CD14-positive monocyte (primary cell): ENCODE results near the gene ABCA7. TPM values are rescaled to one million over a fixed set of nuclear protein-coding genes. Genes with fewer than 3 reads are reported as not detected.
A peak's percentile ranks its signal among the peaks of the same experiment; 100 is the strongest.

ENCODE experiments used
- DNase-seq, 3 donors: peaks; one replicate each; pipeline ENCODE4 v3.0.0-alpha.2; 2011 to 2022
- H2AFZ ChIP-seq: 2 replicates; pipeline ENCODE4 v1.6.0; 2012; ENCODE audit warnings: mild to moderate bottlenecking, low read depth, low read length, inconsistent platforms; ENCODE audit not compliant: insufficient read depth, poor library complexity, severe bottlenecking
- H3K27ac ChIP-seq, 2 donors: 1 replicate in 1 of 2; 2 replicates in 1 of 2; pipeline ENCODE4 v1.5.1; 2012 to 2013; ENCODE audit warnings: low read length in 2 of 2, control low read depth in 1 of 2, inconsistent platforms in 1 of 2, low read depth in 1 of 2, mild to moderate bottlenecking in 1 of 2
- H3K27me3 ChIP-seq, 2 donors: one replicate each; pipeline versions ENCODE4 v1.6.0 to v1.6.1; 2011 to 2013; ENCODE audit warnings: low read length in 2 of 2; ENCODE audit not compliant: control insufficient read depth in 2 of 2, insufficient read depth in 2 of 2
- H3K36me3 ChIP-seq, 2 donors: replicated peaks in 1 of 2; 1 replicate in 1 of 2; 2 replicates in 1 of 2; pipeline versions ENCODE4 v1.5.1 to v1.6.1; 2012 to 2013; ENCODE audit warnings: low read length in 2 of 2, control low read depth in 1 of 2, inconsistent platforms in 1 of 2, mild to moderate bottlenecking in 1 of 2; ENCODE audit not compliant: insufficient read depth in 2 of 2, control insufficient read depth in 1 of 2
- H3K4me1 ChIP-seq, 2 donors: 1 replicate in 1 of 2; 2 replicates in 1 of 2; pipeline versions ENCODE4 v1.5.1 to v1.6.1; 2012 to 2013; ENCODE audit warnings: low read length in 2 of 2, control low read depth in 1 of 2, inconsistent platforms in 1 of 2, mild to moderate bottlenecking in 1 of 2, moderate library complexity in 1 of 2; ENCODE audit not compliant: insufficient read depth in 2 of 2, control insufficient read depth in 1 of 2
- H3K4me2 ChIP-seq: replicated peaks from 2 replicates; pipeline ENCODE3; 2012; ENCODE audit warnings: low read length, moderate library complexity, mild to moderate bottlenecking; ENCODE audit not compliant: poor library complexity, severe bottlenecking; ENCODE audit errors: extremely low read depth
- H3K4me3 ChIP-seq, 3 experiments: fragments of 200-600 bp in 1 of 3; sonication (generic) in 1 of 3; replicated peaks in 1 of 3; 1 replicate in 2 of 3; 2 replicates in 1 of 3; pipeline ENCODE4 v1.5.1; 2011 to 2013; ENCODE audit warnings: low read length in 3 of 3, mild to moderate bottlenecking in 3 of 3, control low read depth in 2 of 3, low read depth in 2 of 3, inconsistent platforms in 1 of 3, moderate library complexity in 1 of 3
- H3K79me2 ChIP-seq: 2 replicates; pipeline ENCODE4 v1.6.0; 2012; ENCODE audit warnings: mild to moderate bottlenecking, control low read depth, inconsistent platforms, low read length, moderate library complexity; ENCODE audit not compliant: insufficient read depth
- H3K9ac ChIP-seq: 2 replicates; pipeline ENCODE4 v1.6.0; 2017; ENCODE audit warnings: low read length, mild to moderate bottlenecking; ENCODE audit not compliant: insufficient read depth, poor library complexity, severe bottlenecking
- H3K9me3 ChIP-seq, 2 donors: replicated peaks in 1 of 2; 1 replicate in 1 of 2; 2 replicates in 1 of 2; pipeline versions ENCODE4 v1.5.1 to v1.6.1; 2012 to 2013; ENCODE audit warnings: low read length in 2 of 2, control low read depth in 1 of 2; ENCODE audit not compliant: control insufficient read depth in 1 of 2, insufficient read depth in 1 of 2
- H4K20me1 ChIP-seq: 2 replicates; pipeline ENCODE4 v1.6.0; 2012; ENCODE audit warnings: mild to moderate bottlenecking, low read length, control low read depth, moderate library complexity; ENCODE audit not compliant: insufficient read depth
- H3K27ac Mint-ChIP-seq, 7 donors: one replicate each; pipeline ENCODE4 v1.8.0; 2020; ENCODE audit warnings: mild to moderate bottlenecking in 7 of 7, mixed read lengths in 7 of 7, moderate library complexity in 6 of 7, inconsistent platforms in 2 of 7
- H3K27me3 Mint-ChIP-seq, 3 donors: one replicate each; pipeline ENCODE4 v1.8.0; 2021 to 2022; ENCODE audit warnings: low read depth in 3 of 3, mild to moderate bottlenecking in 3 of 3, mixed read lengths in 3 of 3, moderate library complexity in 3 of 3, inconsistent platforms in 1 of 3
- H3K36me3 Mint-ChIP-seq, 2 donors: one replicate each; pipeline ENCODE4 v1.8.0; 2020; ENCODE audit warnings: mixed read lengths in 2 of 2, inconsistent platforms in 1 of 2, mild to moderate bottlenecking in 1 of 2
- H3K4me1 Mint-ChIP-seq: one replicate; pipeline ENCODE4 v1.8.0; 2020; ENCODE audit warnings: mild to moderate bottlenecking, mixed read lengths
- H3K4me3 Mint-ChIP-seq, 2 donors: one replicate each; pipeline ENCODE4 v1.8.0; 2020; ENCODE audit warnings: mild to moderate bottlenecking in 2 of 2, mixed read lengths in 2 of 2, moderate library complexity in 1 of 2
- H3K9me3 Mint-ChIP-seq, 7 donors: one replicate each; pipeline ENCODE4 v1.8.0; 2020 to 2022; ENCODE audit warnings: mixed read lengths in 7 of 7, mild to moderate bottlenecking in 6 of 7, moderate library complexity in 6 of 7, inconsistent platforms in 2 of 7
- WGBS: methylation state at CpG from one replicate; pipeline ENCODE4 v1.1.5; 2013; ENCODE audit warnings: missing lambda C conversion rate; ENCODE audit not compliant: insufficient coverage; 5-methylcytosine and 5-hydroxymethylcytosine counted together
- intact Hi-C, 2 donors: fragments of 100-400 bp; cut with micrococcal nuclease; formaldehyde crosslinking; loops; one replicate each; pipeline versions ENCODE4 v1.15.0 to v1.15.1; 2023
- polyA plus RNA-seq, 3 donors: library from polyadenylated mRNA; depleted of rRNA in 1 of 3; unstranded in 2 of 3; stranded (reverse) in 1 of 3; fragments of 300-500 nt in 2 of 3; fragments of >200 nt in 1 of 3; fragmentation: Illumina TruSeq in 2 of 3; gene quantifications; 1 replicate in 2 of 3; 2 replicates in 1 of 3; pipeline ENCODE4 v1.2.3, GENCODE V29; 2012 to 2021
- TF ChIP-seq, protein P1 (sequence below): fragments of 200-600 bp; IDR thresholded peaks from one replicate; pipeline ENCODE4 v1.8.0; 2022; ENCODE audit warnings: antibody characterized with exemption, mild to moderate bottlenecking

The ABCA7 gene
- polyA plus RNA-seq, 3 donors = 1.7 to 104 (median 7.8) TPM

DNA sequence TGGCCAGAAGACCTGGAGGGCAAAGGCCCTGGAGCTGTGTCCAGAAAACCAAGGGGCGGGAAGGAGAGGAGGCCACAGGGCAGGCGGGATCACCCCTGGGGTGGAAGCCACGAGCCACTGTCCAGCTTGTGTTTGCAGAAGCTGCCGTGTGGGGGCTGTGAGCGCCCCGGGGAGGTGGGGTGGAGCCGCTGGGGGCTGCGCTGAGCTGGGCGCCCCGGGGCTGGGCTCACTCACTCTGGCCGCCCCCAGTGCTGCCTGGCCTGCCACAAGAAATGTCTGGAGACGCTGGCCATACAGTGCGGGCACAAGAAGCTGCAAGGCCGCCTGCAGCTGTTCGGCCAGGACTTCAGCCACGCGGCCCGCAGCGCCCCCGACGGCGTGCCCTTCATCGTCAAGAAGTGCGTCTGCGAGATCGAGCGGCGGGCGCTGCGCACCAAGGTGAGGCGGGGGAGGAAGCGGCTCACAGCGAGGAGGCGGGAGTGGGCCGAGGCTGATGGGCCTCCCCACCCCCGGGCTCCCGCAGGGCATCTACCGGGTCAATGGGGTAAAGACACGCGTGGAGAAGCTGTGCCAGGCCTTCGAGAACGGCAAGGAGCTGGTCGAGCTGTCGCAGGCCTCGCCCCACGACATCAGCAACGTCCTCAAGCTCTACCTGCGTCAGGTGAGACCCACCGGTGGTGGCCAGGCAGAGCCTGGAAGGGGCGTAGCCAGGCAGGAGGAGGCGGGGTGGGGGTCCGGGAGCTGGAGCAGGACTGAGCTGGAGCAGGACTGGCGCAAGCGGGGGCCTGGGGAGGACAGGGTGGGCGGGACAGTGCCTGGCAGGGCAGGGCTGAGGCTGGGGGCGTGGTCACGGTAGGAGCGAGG is 41.6 kb downstream of the ABCA7 start:
- no peak for DNase-seq
- H2AFZ ChIP-seq = no peak overlapping the region
- Mint-ChIP-seq H3K36me3 (peaks cover 55 to 96% of the 10 kb centered on the region in 2 donors), H3K9me3 (no peaks in the 10 kb centered on the region), H3K27me3 (peaks cover 0 to 3% (median 0%) of the 10 kb centered on the region in 3 donors), H3K27ac (peak overlapping the region in 6 of 7 donors; percentile 50 to 88 (median 69)), H3K4me1 (peaks cover 45% of the 10 kb centered on the region), H3K4me3 (no peak overlapping the region)
- no peak overlapping the region for H3K4me2 ChIP-seq
- no peak overlapping the region for H3K9ac ChIP-seq
- H3K27ac ChIP-seq = peak overlapping the region in 1 of 2 donors; percentile 12
- 96% methylated on average over 38 of the region's 58 CpGs for WGBS
- H3K79me2 ChIP-seq = peaks cover 95% of the 10 kb centered on the region
- H3K9me3 ChIP-seq = no peaks in the 10 kb centered on the region
- peaks cover 49 to 79% of the 10 kb centered on the region in 2 donors for H3K4me1 ChIP-seq
- H3K27me3 ChIP-seq = no peaks in the 10 kb centered on the region
- intact Hi-C loops = no loop called here
- H4K20me1 ChIP-seq = peaks cover 100% of the 10 kb centered on the region
- TF ChIP-seq, protein P1, sequence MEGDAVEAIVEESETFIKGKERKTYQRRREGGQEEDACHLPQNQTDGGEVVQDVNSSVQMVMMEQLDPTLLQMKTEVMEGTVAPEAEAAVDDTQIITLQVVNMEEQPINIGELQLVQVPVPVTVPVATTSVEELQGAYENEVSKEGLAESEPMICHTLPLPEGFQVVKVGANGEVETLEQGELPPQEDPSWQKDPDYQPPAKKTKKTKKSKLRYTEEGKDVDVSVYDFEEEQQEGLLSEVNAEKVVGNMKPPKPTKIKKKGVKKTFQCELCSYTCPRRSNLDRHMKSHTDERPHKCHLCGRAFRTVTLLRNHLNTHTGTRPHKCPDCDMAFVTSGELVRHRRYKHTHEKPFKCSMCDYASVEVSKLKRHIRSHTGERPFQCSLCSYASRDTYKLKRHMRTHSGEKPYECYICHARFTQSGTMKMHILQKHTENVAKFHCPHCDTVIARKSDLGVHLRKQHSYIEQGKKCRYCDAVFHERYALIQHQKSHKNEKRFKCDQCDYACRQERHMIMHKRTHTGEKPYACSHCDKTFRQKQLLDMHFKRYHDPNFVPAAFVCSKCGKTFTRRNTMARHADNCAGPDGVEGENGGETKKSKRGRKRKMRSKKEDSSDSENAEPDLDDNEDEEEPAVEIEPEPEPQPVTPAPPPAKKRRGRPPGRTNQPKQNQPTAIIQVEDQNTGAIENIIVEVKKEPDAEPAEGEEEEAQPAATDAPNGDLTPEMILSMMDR = no peak
- no peak overlapping the region for H3K4me3 ChIP-seq
- peaks cover 83 to 85% of the 10 kb centered on the region in 2 donors for H3K36me3 ChIP-seq

DNA sequence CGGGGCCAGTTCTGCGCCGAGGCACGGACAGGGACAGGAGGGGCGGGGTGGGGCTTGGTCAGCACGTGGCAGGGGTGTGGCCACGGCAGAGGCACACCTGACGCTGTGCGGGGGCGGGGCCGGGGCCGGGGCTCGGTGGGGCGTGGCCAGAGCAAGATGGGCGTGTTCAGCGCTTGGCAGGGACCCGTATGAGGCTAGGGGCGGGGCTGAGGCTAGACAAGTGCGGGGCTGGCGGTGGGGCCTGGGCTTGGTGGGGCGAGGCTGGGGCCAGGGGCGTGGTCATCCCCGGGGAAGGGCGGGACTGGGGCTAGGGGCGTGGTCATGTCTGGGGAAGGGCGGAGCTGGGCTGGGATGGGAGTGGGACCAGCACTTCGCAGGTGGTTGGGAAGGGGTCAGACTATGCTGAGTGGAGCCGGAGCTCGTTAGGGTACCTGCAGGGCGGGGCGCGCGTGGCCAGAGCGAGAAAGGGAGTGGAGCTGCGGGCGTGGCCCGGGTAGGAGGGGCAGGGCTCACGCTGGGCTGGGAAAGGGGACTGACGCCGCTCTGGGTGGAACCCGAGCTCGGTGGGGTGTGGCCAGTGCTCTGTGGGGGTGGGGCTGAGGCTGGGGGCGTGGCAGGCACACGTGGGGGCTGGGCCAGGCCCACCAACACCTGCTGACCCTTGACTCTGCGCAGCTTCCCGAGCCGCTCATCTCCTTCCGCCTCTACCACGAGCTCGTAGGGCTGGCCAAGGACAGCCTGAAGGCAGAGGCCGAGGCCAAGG is 42.4 kb downstream of the ABCA7 start:
- Mint-ChIP-seq H3K36me3 (peaks cover 53 to 94% of the 10 kb centered on the region in 2 donors), H3K4me1 (peaks cover 46% of the 10 kb centered on the region), H3K4me3 (no peak overlapping the region), H3K27ac (peak overlapping the region in 6 of 7 donors; percentile 53 to 88 (median 76)), H3K9me3 (no peaks in the 10 kb centered on the region), H3K27me3 (peaks cover 0 to 3% (median 0%) of the 10 kb centered on the region in 3 donors)
- no peak overlapping the region for H3K4me3 ChIP-seq
- peak; percentile 56 to 77 (median 67) for DNase-seq
- no peak overlapping the region for H3K9ac ChIP-seq
- intact Hi-C loops = no loop called here
- no peak overlapping the region for H2AFZ ChIP-seq
- H3K4me2 ChIP-seq = no peak overlapping the region
- H3K4me1 ChIP-seq = peaks cover 49 to 79% of the 10 kb centered on the region in 2 donors
- no peaks in the 10 kb centered on the region for H3K27me3 ChIP-seq
- H3K79me2 ChIP-seq = peaks cover 87% of the 10 kb centered on the region
- no peaks in the 10 kb centered on the region for H3K9me3 ChIP-seq
- H3K27ac ChIP-seq = peak overlapping the region; percentile 12 to 51
- H3K36me3 ChIP-seq = peaks cover 88 to 89% of the 10 kb centered on the region in 2 donors
- TF ChIP-seq, protein P1 = no peak
- 63% methylated on average over 50 of the region's 51 CpGs for WGBS
- peaks cover 100% of the 10 kb centered on the region for H4K20me1 ChIP-seq
